Measurements from ENCODE around the gene RXFP4. TPM values are rescaled to one million over a fixed set of nuclear protein-coding genes. Genes with fewer than 3 reads are reported as not detected.

The RXFP4 gene
- total RNA-seq, 1 experiment from 2014 or later = not detected

- H3K4me1 Mint-ChIP-seq = peaks cover 78 to 85% of the 10 kb centered on the region in 2 experiments
These were observed 36.4 kb downstream of the RXFP4 start for GRCh38 chr1:155977690-155978324.

More at GRCh38 chr1:155977690-155978324, 36.4 kb downstream of the RXFP4 start:
- Histone ChIP-seq H2BK12ac (ENCODE audit: insufficient read length, low read depth, low read length) (no peak overlapping the region), H3K18ac (ENCODE audit: insufficient read length, low read depth, low read length) (peak overlapping the region; percentile 85), H3T11ph (ENCODE audit: low read length) (no peak overlapping the region), H3K14ac (ENCODE audit: insufficient read depth, low read length) (peak overlapping the region; percentile 79), H3K27me3 (ENCODE audit: insufficient read depth, low read length) (no peaks in the 10 kb centered on the region), H4K91ac (ENCODE audit: insufficient read length, low read depth, low read length) (no peak overlapping the region), H3K4me2 (ENCODE audit: insufficient read depth, insufficient read length, low read length) (peak overlapping the region; percentile 81), H3K23ac (ENCODE audit: insufficient read length, low read depth, low read length) (no peak overlapping the region), H2AFZ (ENCODE audit: low read length) (no peak overlapping the region), H4K20me1 (ENCODE audit: control insufficient read depth, insufficient read depth, insufficient read length) (peaks cover 7% of the 10 kb centered on the region), H2BK120ac (ENCODE audit: low read depth, low read length, poor library complexity, severe bottlenecking) (no peak overlapping the region), H3K9ac (ENCODE audit: extremely low read depth, insufficient read length, low read length) (peak overlapping the region; percentile 71), H3K79me1 (ENCODE audit: insufficient read depth, low read depth, low read length, poor library complexity, severe bottlenecking) (peaks cover 6% of the 10 kb centered on the region), H3K27ac (ENCODE audit: insufficient read length, low read depth, low read length) (no peak overlapping the region), H2BK20ac (ENCODE audit: low read depth, low read length, poor library complexity, severe bottlenecking) (no peak overlapping the region), H3K79me2 (ENCODE audit: insufficient read depth, low read length) (peaks cover 27% of the 10 kb centered on the region; the same call in 1 of the 2 replicates), H4K5ac (ENCODE audit: insufficient read length, low read depth, low read length) (no peak overlapping the region), H2AK5ac (ENCODE audit: insufficient read length, low read length) (no peak overlapping the region), H3K56ac (ENCODE audit: insufficient read length, low read depth, low read length) (no peak overlapping the region), H3K9me3 (ENCODE audit: control insufficient read depth, low read depth, low read length) (no peaks in the 10 kb centered on the region), H2BK15ac (ENCODE audit: low read depth, low read length) (no peak overlapping the region), H3K23me2 (ENCODE audit: insufficient read length, low read depth, low read length, poor library complexity, severe bottlenecking) (peaks cover 28% of the 10 kb centered on the region), H2BK5ac (ENCODE audit: insufficient read length, low read length) (no peak overlapping the region), H3K4ac (ENCODE audit: low read depth, low read length) (no peak overlapping the region), H4K8ac (replicated peaks; ENCODE audit: insufficient read length, low read depth, low read length) (no peak overlapping the region), H3K4me1 (ENCODE audit: insufficient read depth, low read length) (peaks cover 11% of the 10 kb centered on the region)
- Mint-ChIP-seq H3K9me3 (no peaks in the 10 kb centered on the region), H3K27me3 (ENCODE audit: low read depth) (no peaks in the 10 kb centered on the region), H3K4me3 (peak overlapping the region; percentile 90 to 92), H3K27ac (peak overlapping the region; percentile 93 to 99 (median 97)), H3K36me3 (ENCODE audit: insufficient read depth in 1 of 3, low read depth in 3 of 3) (peaks cover 2 to 13% (median 6%) of the 10 kb centered on the region in 3 experiments; a peak in 6 of 7 replicates)
- DNase-seq = peak; percentile 45
- no CpG with 5 or more reads among the region's 52 CpGs for WGBS (ENCODE audit: extremely low coverage, insufficient read length, low lambda C conversion rate)
- no peak for TF ChIP-seq CTCF (conservative IDR thresholded peaks at IDR 0.05)
